Activated CD4-positive, alpha-beta T cell treated with anti-CD3 and anti-CD28 coated beads, Interleukin-2, Interleukin-4, amounts not matched to agents 100 ng/mL and 50 ng/mL, durations not matched to agents 16 hours and 8 hours (primary cell): ENCODE results near the gene CDSN.

Source experiments
- DNase-seq: peaks from one replicate; pipeline ENCODE4 v3.0.0-alpha.2; 2020; ENCODE audit warnings: low spot score

CDSN gene

GRCh38 chr6:31115941-31116560 is 4.2 kb downstream of the CDSN start:
- no peak for DNase-seq

- no peak for DNase-seq
These were observed 5.0 kb downstream of the CDSN start for GRCh38 chr6:31114970-31115849.

- no peak for DNase-seq
These were observed 5.7 kb downstream of the CDSN start, which contains the start of gene PSORS1C1 for GRCh38 chr6:31114541-31114878. Gene PSORS1C1, plus strand, starts transcription at chr6:31114800. Its CDS starts 14,833 bp downstream, at chr6:31129633.

- DNase-seq = no peak
These were observed 6.2 kb downstream of the CDSN start for GRCh38 chr6:31113861-31114540.

- DNase-seq = no peak
These were observed 7.8 kb downstream of the CDSN start, which contains the start of gene C6orf15 for GRCh38 chr6:31112478-31112877. Gene C6orf15, minus strand, starts transcription at chr6:31112575. Its CDS starts 20 bp downstream, at chr6:31112555.

DNA sequence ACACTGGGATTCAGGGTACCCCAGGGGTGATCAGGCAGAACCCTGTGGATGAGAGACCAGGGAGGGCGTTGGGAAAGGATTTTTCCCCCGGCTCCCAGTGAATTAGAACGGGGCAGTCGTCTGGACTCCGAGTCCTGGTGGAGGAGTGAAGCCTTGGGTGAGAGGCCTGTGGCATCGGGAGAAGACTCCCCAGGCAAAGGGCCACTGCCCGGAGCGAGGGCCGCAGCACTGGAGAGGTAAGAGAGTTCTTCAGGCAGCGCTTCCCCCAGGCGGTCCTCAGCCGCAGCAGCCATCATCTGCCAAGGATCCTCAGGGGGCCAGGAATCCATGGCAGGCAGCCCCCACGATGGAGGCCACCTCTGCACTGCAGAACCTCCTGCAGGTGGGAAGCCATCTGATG is 8.5 kb downstream of the CDSN start:
- no peak for DNase-seq

DNA sequence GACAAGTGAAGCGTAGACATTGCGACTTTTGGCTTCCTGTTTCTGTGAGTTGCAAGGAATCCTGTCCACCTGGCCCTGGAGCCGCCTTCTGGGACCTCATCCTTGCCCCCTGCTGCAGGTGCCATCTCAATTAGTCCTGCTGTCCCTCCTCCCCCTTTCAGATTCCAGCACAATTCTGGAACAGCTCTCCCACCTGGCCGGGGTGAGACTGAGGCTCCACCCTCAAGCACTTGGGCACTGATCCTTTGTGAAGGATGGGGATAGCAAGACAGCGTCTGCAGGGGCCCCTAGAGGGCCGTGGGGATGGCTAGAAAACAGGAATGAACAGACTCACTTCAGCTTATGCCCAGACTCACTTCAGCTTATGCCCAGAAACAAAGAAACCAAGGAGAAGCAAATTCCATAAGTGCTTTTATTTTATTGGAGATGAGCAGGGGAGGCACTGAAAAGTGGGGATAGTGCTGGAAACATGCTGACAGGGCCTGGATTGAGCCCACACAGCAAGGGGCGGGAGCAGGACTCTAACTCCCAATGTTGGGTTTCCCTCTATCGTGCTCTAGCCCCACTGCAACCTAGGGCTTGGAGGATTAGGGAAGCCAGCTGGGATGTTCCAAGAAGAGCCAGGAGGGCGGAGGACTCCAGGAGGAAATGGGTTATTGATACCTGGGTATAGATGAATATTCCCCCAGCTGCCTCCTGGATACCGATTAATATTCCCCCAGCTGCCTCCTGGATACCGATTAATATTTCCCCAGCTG is 9.2 kb downstream of the CDSN start:
- DNase-seq = no peak

DNA sequence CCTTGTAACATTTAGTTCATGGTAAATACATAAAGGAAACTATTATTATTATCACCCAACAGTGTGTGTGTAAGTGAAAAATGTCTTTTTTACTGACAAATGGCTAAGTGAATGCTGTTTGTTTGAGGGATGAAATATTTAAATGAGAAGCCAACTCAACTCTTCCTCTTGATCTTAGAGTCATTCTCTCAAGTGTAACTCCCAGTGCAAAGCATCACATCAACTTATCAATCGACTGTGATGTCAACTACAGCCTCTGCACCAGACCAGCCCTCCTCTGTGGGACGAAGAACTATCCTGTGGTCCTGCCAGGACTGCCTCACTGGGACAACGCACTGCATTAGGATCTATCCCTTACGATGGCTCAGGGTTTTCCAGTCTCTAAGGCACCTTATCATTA is 13.2 kb downstream of the CDSN start:
- no peak for DNase-seq

DNA sequence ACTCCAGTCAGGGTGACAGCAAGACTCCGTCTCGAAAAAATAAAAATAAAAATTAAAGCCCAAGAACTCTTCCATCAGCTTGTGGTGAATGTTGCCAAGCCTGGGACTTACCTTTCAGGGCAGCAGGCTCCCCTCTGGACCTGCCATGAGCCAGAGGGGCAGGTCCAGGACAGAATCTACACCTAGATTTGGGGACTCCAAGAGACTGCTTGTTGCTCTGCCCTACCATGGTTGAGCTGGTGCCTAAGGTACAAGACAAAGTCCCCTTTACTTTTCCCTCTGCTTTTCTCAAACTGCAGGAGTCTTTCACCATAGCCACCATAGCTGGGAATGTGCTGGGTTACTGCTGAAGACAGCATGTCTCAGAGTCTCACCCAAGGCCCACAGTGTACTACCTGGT is 17.1 kb downstream of the CDSN start:
- no peak for DNase-seq

DNA sequence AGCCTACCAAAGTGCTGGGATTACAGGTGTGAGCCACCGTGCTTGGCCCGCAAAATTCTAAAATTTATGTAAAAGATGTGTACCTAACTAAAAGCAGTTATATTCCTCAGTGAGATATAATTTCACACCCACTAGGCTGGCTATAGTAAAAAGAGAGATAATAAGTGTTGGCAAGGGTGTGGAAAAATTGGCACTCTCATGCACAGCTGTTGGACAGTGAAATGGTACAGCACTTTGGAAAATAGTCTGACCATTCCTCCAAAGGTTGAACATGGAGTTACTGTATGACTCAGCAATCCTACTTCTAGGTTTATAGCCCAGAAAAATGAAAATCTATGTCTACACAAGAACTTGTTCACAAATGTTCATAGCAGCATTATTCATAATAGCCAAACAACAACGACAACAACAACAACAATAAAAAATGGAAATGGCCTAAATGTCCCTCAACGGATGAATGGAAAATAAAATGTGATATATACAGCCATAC is 21.8 kb downstream of the CDSN start:
- DNase-seq = no peak

DNA sequence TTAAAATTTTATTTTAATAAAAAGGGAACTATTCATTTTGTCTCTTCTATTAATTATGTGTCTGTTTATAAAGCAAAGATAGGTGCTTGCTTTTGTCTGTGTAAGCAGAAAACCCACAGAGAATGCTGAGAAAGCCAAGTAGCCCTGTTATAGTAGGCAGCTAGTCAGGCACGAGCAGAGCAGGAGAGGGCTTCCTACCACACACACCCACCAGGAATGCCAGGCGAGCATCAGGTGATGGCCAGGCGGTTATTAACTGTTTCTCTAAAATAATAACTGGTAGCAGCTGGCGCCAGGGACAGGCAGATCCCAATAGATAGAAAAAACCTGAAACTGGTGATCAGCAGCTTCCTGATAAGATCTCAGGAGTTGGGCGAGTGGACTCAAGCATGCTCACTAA is 23.6 kb downstream of the CDSN start:
- no peak for DNase-seq

- no peak for DNase-seq
These were observed 24.0 kb downstream of the CDSN start for GRCh38 chr6:31096215-31096614.

DNA sequence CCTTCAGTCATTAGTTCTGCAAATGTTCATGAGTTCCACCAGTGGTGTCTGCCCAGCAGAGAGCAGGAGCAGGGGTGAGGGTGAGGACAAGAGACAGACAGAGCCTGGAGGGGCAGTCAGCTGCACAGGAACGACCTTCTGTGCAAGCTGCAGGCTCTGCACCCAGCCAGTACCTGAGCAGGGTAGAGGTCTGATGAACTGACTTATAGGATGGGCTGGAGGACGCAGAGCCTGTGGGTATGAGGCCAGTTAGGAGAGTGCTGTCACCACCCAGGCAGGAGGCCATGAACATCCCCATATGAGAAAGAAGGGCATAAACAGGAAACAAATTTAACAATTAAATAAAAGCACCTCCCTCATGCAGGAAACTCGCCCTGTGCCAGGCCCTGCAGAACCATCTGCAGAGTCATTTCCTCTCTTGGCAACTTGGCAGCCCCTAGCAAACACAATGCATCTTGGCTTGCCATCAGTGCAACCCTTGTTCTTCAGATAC is 25.8 kb downstream of the CDSN start:
- peak; percentile 19 for DNase-seq

DNA sequence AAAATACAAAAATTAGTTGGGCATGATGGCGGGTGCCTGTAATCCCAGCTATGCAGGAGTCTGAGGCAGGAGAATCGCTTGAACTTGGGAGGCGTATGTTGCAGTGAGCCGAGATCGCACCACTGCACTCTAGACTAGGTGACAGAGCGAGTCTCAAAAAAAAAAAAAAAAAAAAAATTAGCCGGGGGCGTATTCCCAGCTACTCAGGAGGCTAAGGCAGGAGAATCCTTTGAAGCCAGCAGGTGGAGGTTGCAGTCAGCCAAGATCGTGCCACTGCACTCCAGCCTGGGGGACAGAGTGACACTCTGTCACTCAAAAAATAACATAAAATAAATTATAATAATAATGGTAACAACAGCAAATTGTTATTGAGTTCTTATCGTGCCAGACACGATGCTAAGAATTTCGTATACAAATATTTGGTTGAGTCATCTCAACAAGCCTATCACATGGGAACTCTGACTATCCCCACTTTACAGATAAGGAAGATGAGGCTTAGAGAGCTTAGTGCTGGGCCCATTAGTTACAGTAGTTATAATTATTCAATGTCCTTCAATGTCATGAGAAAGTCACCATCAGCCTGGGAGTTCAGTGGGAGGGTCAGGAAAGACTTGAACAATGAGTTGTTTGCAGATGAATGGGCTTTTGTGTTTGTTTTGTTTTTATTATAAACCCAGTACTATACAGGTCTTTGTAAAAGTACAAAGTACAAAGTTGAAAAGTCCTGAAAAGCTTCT is 27.3 kb downstream of the CDSN start:
- no peak for DNase-seq

- no peak for DNase-seq
These were observed 28.0 kb downstream of the CDSN start for GRCh38 chr6:31092238-31092637.

- no peak for DNase-seq
These were observed 28.6 kb downstream of the CDSN start for GRCh38 chr6:31091680-31092079.

DNA sequence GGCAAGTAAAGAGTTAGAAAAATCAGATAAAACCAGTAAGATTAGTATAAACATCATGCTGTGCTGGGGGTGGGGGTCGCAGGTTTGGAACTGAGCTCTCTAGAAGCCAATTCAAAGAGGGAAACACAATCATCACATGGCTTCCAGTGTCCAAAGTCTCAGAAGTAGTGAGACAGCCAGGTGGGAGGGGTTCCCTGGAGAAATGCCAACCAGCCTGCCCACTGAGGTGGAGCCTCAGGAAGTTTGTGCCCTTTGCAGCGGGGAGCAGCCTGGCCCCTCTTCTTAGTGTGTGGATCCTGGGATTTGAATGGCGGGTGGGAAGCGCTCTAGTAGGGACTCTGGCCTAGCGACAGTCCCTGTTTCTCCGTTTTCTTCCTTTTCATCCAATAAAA is 29.3 kb downstream of the CDSN start:
- DNase-seq = no peak

- DNase-seq = no peak
These were observed 29.8 kb downstream of the CDSN start for GRCh38 chr6:31090275-31090972.

DNA sequence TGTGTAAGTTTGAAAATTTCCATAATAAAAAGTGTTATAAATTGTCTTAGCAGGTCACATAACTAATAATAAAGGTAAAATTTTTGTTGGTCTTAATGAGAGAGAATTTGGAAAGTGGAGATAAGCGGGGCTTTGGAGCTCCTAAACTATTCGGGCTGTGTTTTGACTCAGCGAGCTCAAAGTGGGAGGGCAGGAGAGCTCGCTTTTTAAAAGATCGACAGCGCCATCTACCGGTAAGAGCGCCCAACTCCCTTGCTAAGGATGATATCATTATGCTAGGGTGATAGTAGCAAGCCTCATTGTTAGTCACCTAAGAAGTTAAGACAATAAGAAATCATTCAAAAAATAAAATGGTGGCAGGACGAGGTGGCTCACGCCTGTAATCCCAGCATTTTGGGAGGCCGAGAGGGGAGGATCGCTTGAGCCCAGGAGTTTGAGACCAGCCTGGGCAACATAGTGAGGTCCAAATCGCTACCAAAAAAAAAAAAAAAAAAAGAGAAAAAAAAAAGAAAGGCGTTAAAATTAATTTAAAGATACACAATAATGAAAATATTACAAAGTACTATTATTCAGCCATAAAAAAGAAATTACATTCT is 32.7 kb downstream of the CDSN start:
- peak; percentile 90 for DNase-seq

GRCh38 chr6:31086788-31087440 is 33.3 kb downstream of the CDSN start:
- no peak for DNase-seq
